Activated T-helper 9 cell treated with anti-CD3 and anti-CD28 coated beads, Interleukin-2, amount 50 U/mL, for 16 hours (primary cell): ENCODE results near the gene TPM1.
"Not testable (repeated sequence)": the region's sequence is repeated elsewhere in the genome, so short reads cannot be mapped to it uniquely, and the experiment has no call there.

Experiments used
- DNase-seq: peaks from one replicate; pipeline ENCODE4 v3.0.0-alpha.2; 2020; ENCODE audit warnings: low read depth

TPM1 gene

GRCh38 chr15:63094495-63094931, 52.0 kb downstream of the TPM1 start:
- DNase-seq: no peak

GRCh38 chr15:63096178-63096577, 53.6 kb downstream of the TPM1 start:
- DNase-seq: no peak

GRCh38 chr15:63098901-63099300, 56.4 kb downstream of the TPM1 start:
- DNase-seq: not testable (repeated sequence)

GRCh38 chr15:63099581-63099980, 57.0 kb downstream of the TPM1 start:
- not testable (repeated sequence) for DNase-seq

- DNase-seq: no peak
Measured at GRCh38 chr15:63103416-63103815, 60.9 kb downstream of the TPM1 start.

GRCh38 chr15:63104727-63105126, 62.2 kb downstream of the TPM1 start:
- DNase-seq: no peak

- DNase-seq: not testable (repeated sequence)
Measured at GRCh38 chr15:63105354-63105753, 62.8 kb downstream of the TPM1 start.

GRCh38 chr15:63107895-63108546, 65.5 kb downstream of the TPM1 start:
- no peak for DNase-seq

- no peak for DNase-seq
Measured at GRCh38 chr15:63109498-63109897, 67.0 kb downstream of the TPM1 start.

- DNase-seq: no peak
Measured at GRCh38 chr15:63109920-63110319, 67.4 kb downstream of the TPM1 start.

GRCh38 chr15:63110428-63111026, 68.0 kb downstream of the TPM1 start:
- DNase-seq: no peak

GRCh38 chr15:63111481-63111880, 68.9 kb downstream of the TPM1 start:
- DNase-seq: no peak

- no peak for DNase-seq
Measured at GRCh38 chr15:63112871-63113270, 70.3 kb downstream of the TPM1 start.

GRCh38 chr15:63114465-63114864, 71.9 kb downstream of the TPM1 start:
- DNase-seq: no peak
